ENCODE measurements around the gene TUBB1.

TUBB1 gene

GRCh38 chr20:59042151-59042795 is 23.0 kb downstream of the TUBB1 start, which contains the start of gene PRELID3B:
Gene PRELID3B, minus strand, starts transcription at chr20:59042786. Its CDS starts 56 bp downstream, at chr20:59042730.
- in situ Hi-C loops (cut with MboI; ENCODE audit: low sequenced_read_pairs) = no loop called here

- in situ Hi-C loops (cut with MboI; ENCODE audit: low sequenced_read_pairs) = no loop called here
These were observed 23.8 kb downstream of the TUBB1 start for GRCh38 chr20:59042796-59043631.

GRCh38 chr20:59043698-59044097 is 24.5 kb downstream of the TUBB1 start:
- in situ Hi-C loops (cut with MboI; ENCODE audit: low sequenced_read_pairs) = no loop called here

- in situ Hi-C loops (cut with MboI; ENCODE audit: low sequenced_read_pairs) = no loop called here
These were observed 25.1 kb downstream of the TUBB1 start for GRCh38 chr20:59044295-59044694.

- in situ Hi-C loops (cut with MboI; ENCODE audit: low sequenced_read_pairs) = no loop called here
These were observed 25.6 kb downstream of the TUBB1 start for GRCh38 chr20:59044796-59045195.

GRCh38 chr20:59046862-59047261 is 27.6 kb downstream of the TUBB1 start:
- in situ Hi-C loops (cut with MboI; ENCODE audit: low sequenced_read_pairs) = no loop called here

- in situ Hi-C loops (cut with MboI; ENCODE audit: low sequenced_read_pairs) = no loop called here
These were observed 28.9 kb downstream of the TUBB1 start for GRCh38 chr20:59047938-59048680.

GRCh38 chr20:59048681-59049030 is 29.4 kb downstream of the TUBB1 start:
- in situ Hi-C loops (cut with MboI; ENCODE audit: low sequenced_read_pairs) = no loop called here

- in situ Hi-C loops (cut with MboI; ENCODE audit: low sequenced_read_pairs) = no loop called here
These were observed 31.2 kb downstream of the TUBB1 start for GRCh38 chr20:59050437-59050836.

GRCh38 chr20:59051666-59052185 is 32.5 kb downstream of the TUBB1 start:
- in situ Hi-C loops (cut with MboI; ENCODE audit: low sequenced_read_pairs) = no loop called here

GRCh38 chr20:59055302-59055701 is 36.1 kb downstream of the TUBB1 start:
- in situ Hi-C loops (cut with MboI; ENCODE audit: low sequenced_read_pairs) = no loop called here

GRCh38 chr20:59062081-59062480 is 42.9 kb downstream of the TUBB1 start:
- in situ Hi-C loops (cut with MboI; ENCODE audit: low sequenced_read_pairs) = no loop called here

- in situ Hi-C loops (cut with MboI; ENCODE audit: low sequenced_read_pairs) = no loop called here
These were observed 44.4 kb downstream of the TUBB1 start for GRCh38 chr20:59063358-59064213.

- in situ Hi-C loops (cut with MboI; ENCODE audit: low sequenced_read_pairs) = no loop called here
These were observed 45.0 kb downstream of the TUBB1 start for GRCh38 chr20:59064214-59064722.

- in situ Hi-C loops (cut with MboI; ENCODE audit: low sequenced_read_pairs) = no loop called here
These were observed 49.3 kb downstream of the TUBB1 start for GRCh38 chr20:59068534-59068933.

- in situ Hi-C loops (cut with MboI; ENCODE audit: low sequenced_read_pairs) = no loop called here
These were observed 49.8 kb downstream of the TUBB1 start for GRCh38 chr20:59069026-59069425.

GRCh38 chr20:59071216-59071615 is 52.0 kb downstream of the TUBB1 start:
- in situ Hi-C loops (cut with MboI; ENCODE audit: low sequenced_read_pairs) = no loop called here

- in situ Hi-C loops (cut with MboI; ENCODE audit: low sequenced_read_pairs) = no loop called here
These were observed 54.4 kb downstream of the TUBB1 start for GRCh38 chr20:59073582-59073981.

GRCh38 chr20:59074456-59074855 is 55.2 kb downstream of the TUBB1 start:
- in situ Hi-C loops (cut with MboI; ENCODE audit: low sequenced_read_pairs) = no loop called here

- in situ Hi-C loops (cut with MboI; ENCODE audit: low sequenced_read_pairs) = loop anchor here (25.0 kb wide), 1 partner anchor 336 kb away; no protein-coding TSS in a partner anchor
These were observed 56.8 kb downstream of the TUBB1 start for GRCh38 chr20:59075934-59076508.

All from HL-60/S4 treated with phorbol 12-myristate 13-acetate at 8.2 ng/mL for 4 days and 3 days (cell line).